Measurements from ENCODE around the gene AHSP.

The AHSP gene, protein sequence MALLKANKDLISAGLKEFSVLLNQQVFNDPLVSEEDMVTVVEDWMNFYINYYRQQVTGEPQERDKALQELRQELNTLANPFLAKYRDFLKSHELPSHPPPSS

DNA sequence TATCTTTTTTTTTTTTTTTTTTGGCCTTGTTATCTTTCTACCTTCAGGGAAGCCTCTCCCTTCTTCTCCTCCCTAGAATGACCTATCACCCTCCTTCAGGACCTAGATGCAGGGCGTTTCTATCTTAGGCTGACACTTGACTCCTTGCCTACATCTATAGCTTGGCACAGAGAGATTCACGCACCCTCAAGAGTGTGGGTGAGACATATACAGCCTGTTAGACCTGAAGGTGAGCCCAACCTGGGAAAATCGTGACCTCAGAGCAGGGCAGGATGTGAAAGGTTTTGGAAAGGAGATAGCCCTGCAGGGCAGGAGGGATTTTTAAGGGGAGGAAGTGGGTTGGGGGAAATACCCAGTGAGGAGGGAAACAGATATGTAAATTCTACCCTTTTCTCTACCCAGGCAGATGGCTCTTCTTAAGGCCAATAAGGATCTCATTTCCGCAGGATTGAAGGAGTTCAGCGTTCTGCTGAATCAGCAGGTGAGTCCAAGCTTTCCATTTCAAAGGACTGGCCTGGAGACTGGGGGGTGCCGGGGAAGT is at the start of gene AHSP:
Gene AHSP (plus strand): TSS at position 167 of the 541 bp plus-strand sequence. CDS start 240 bp downstream, at position 407.
- Histone ChIP-seq H3K9me2 (replicated peaks; ENCODE audit: low read depth, low read length) (no peaks in the 10 kb centered on the region), H3K9me3 (ENCODE audit: insufficient read depth, low read depth, low read length) (no peaks in the 10 kb centered on the region), H3K4me3 (ENCODE audit: low read length, poor library complexity, severe bottlenecking) (peak within 1 kb of the TSS; percentile 7), H3F3A (ENCODE audit: low read depth) (no peaks in the 10 kb centered on the region), H3K4me1 (ENCODE audit: insufficient read depth, low read length, poor library complexity, severe bottlenecking) (peaks cover 47% of the 10 kb centered on the region), H3K9ac (ENCODE audit: low read depth, low read length, poor library complexity, severe bottlenecking) (peak within 1 kb of the TSS; percentile 27), H3K36me3 (ENCODE audit: insufficient read depth, low read length) (no peaks in the 10 kb centered on the region), H2AFZ (ENCODE audit: low read length) (peak within 1 kb of the TSS; percentile 44; the same call in 1 of the 2 replicates), H4K20me1 (ENCODE audit: insufficient read depth, low read length, poor library complexity, severe bottlenecking) (no peaks in the 10 kb centered on the region), H3K27me3 (ENCODE audit: insufficient read depth, low read length, poor library complexity, severe bottlenecking) (no peaks in the 10 kb centered on the region), H3K4me2 (ENCODE audit: low read depth, low read length, poor library complexity, severe bottlenecking) (peak within 1 kb of the TSS; percentile 28), H3K79me2 (ENCODE audit: insufficient read depth, low read length) (no peaks in the 10 kb centered on the region)
- TF ChIP-seq EZH2phosphoT487 (IDR thresholded peaks at IDR 0.05; ENCODE audit: borderline replicate concordance), result no peak
- TF ChIP-seq, protein P1, sequence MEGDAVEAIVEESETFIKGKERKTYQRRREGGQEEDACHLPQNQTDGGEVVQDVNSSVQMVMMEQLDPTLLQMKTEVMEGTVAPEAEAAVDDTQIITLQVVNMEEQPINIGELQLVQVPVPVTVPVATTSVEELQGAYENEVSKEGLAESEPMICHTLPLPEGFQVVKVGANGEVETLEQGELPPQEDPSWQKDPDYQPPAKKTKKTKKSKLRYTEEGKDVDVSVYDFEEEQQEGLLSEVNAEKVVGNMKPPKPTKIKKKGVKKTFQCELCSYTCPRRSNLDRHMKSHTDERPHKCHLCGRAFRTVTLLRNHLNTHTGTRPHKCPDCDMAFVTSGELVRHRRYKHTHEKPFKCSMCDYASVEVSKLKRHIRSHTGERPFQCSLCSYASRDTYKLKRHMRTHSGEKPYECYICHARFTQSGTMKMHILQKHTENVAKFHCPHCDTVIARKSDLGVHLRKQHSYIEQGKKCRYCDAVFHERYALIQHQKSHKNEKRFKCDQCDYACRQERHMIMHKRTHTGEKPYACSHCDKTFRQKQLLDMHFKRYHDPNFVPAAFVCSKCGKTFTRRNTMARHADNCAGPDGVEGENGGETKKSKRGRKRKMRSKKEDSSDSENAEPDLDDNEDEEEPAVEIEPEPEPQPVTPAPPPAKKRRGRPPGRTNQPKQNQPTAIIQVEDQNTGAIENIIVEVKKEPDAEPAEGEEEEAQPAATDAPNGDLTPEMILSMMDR (conservative IDR thresholded peaks at IDR 0.05; ENCODE audit: low read length), result no peak

DNA sequence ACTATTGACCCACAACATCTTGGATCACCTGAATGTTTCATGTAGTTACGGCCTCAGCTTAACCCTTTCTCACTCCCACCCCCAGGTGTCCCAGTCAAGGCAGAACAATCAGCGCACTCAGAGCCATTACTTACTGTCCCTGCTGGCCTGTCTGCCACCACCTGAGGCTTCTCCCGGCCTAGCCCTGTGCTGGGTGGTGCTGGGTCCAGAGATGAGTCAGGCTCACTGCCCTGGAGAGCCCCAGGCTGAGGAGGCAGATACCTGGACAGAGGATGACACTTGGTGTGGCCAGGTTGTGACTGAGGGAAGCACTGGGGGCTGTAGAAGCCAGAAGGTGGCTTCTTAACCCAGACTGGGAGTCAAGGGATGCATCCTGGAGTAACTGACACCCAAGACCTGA is 48.7 kb upstream of the AHSP start:
- Histone ChIP-seq H3K79me2 (ENCODE audit: insufficient read depth, low read length) (peaks cover 12% of the 10 kb centered on the region; the same call in 1 of the 2 replicates), H2AFZ (ENCODE audit: low read length) (no peak overlapping the region), H3K4me1 (ENCODE audit: insufficient read depth, low read length, poor library complexity, severe bottlenecking) (peaks cover 26% of the 10 kb centered on the region), H3F3A (ENCODE audit: low read depth) (peaks cover 3% of the 10 kb centered on the region; the same call in 1 of the 2 replicates), H4K20me1 (ENCODE audit: insufficient read depth, low read length, poor library complexity, severe bottlenecking) (no peaks in the 10 kb centered on the region), H3K4me2 (ENCODE audit: low read depth, low read length, poor library complexity, severe bottlenecking) (no peak overlapping the region), H3K4me3 (ENCODE audit: low read length, poor library complexity, severe bottlenecking) (no peak overlapping the region), H3K27me3 (ENCODE audit: insufficient read depth, low read length, poor library complexity, severe bottlenecking) (no peaks in the 10 kb centered on the region), H3K9ac (ENCODE audit: low read depth, low read length, poor library complexity, severe bottlenecking) (no peak overlapping the region), H3K9me3 (ENCODE audit: insufficient read depth, low read depth, low read length) (no peaks in the 10 kb centered on the region), H3K36me3 (ENCODE audit: insufficient read depth, low read length) (no peaks in the 10 kb centered on the region), H3K9me2 (replicated peaks; ENCODE audit: low read depth, low read length) (no peaks in the 10 kb centered on the region)
- no peak for TF ChIP-seq EZH2phosphoT487 (IDR thresholded peaks at IDR 0.05; ENCODE audit: borderline replicate concordance)
- TF ChIP-seq, protein P1 (conservative IDR thresholded peaks at IDR 0.05; ENCODE audit: low read length), result no peak

DNA sequence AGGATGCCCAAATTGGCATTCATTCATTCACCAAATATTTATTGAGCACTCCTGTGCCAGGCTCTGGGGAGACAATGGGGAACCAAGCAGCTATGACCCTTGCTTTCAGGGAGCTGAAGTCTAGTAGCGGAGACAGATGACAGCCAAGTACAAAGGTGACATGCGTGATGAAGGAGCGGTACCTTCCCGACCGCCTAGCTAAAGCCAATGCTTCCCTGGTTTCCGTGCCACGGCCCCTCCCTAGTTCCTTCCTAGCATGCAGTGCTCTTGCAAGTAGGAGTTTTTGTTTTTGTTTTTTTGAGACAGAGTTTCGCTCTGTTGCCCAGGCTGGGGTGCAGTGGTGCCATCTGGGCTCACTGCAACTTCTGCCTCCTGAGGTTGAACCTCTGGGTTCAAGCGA is 47.9 kb upstream of the AHSP start:
- H3K4me2 ChIP-seq (ENCODE audit: low read depth, low read length, poor library complexity, severe bottlenecking), result no peak overlapping the region
- H2AFZ ChIP-seq (ENCODE audit: low read length), result no peak overlapping the region
- no peak overlapping the region for H3K4me3 ChIP-seq (ENCODE audit: low read length, poor library complexity, severe bottlenecking)
- H3K9me2 ChIP-seq (replicated peaks; ENCODE audit: low read depth, low read length), result no peaks in the 10 kb centered on the region
- peaks cover 26% of the 10 kb centered on the region for H3K4me1 ChIP-seq (ENCODE audit: insufficient read depth, low read length, poor library complexity, severe bottlenecking)
- no peaks in the 10 kb centered on the region for H3K27me3 ChIP-seq (ENCODE audit: insufficient read depth, low read length, poor library complexity, severe bottlenecking)
- TF ChIP-seq, protein P1 (conservative IDR thresholded peaks at IDR 0.05; ENCODE audit: low read length), result no peak
- no peak for TF ChIP-seq EZH2phosphoT487 (IDR thresholded peaks at IDR 0.05; ENCODE audit: borderline replicate concordance)
- no peaks in the 10 kb centered on the region for H3K36me3 ChIP-seq (ENCODE audit: insufficient read depth, low read length)
- peaks cover 3% of the 10 kb centered on the region; the same call in 1 of the 2 replicates for H3F3A ChIP-seq (ENCODE audit: low read depth)
- no peaks in the 10 kb centered on the region for H3K9me3 ChIP-seq (ENCODE audit: insufficient read depth, low read depth, low read length)
- H4K20me1 ChIP-seq (ENCODE audit: insufficient read depth, low read length, poor library complexity, severe bottlenecking), result no peaks in the 10 kb centered on the region
- H3K9ac ChIP-seq (ENCODE audit: low read depth, low read length, poor library complexity, severe bottlenecking), result no peak overlapping the region
- peaks cover 12% of the 10 kb centered on the region; the same call in 1 of the 2 replicates for H3K79me2 ChIP-seq (ENCODE audit: insufficient read depth, low read length)
